Skin epidermis (tissue), 12 donors: ENCODE measurements around the gene UBXN2A.
A peak's percentile ranks its signal among the peaks of the same experiment; 100 is the strongest.
"Not testable (repeated sequence)": the region's sequence is repeated elsewhere in the genome, so short reads cannot be mapped to it uniquely, and the experiment has no call there.

Experiments used
- H3K27ac ChIP-seq, 21 experiments: fragments of 200-600 bp; sonication (generic) in 11 of 21; one replicate each; pipeline ENCODE4 v1.5.0; 2020; ENCODE audit warnings: mild to moderate bottlenecking in 3 of 21, inconsistent platforms in 2 of 21, moderate library complexity in 2 of 21
- H3K4me3 ChIP-seq, 7 experiments: fragments of 200-600 bp; sonication (generic) in 2 of 7; one replicate each; pipeline ENCODE4 v1.5.0; 2020; ENCODE audit warnings: inconsistent platforms in 2 of 7, mild to moderate bottlenecking in 2 of 7, moderate library complexity in 1 of 7

The UBXN2A gene

GRCh38 chr2:23934259-23934658, 6.0 kb upstream of the UBXN2A start:
- Histone ChIP-seq H3K4me3 (no peak overlapping the region), H3K27ac (no peak overlapping the region)

- peak overlapping the region; percentile 67 to 99 (median 91) for H3K4me3 ChIP-seq
- H3K27ac ChIP-seq, result peak overlapping the region; percentile 78 to 99 (median 89)
These were observed 706 bp downstream of the UBXN2A start for GRCh38 chr2:23940718-23941620.

GRCh38 chr2:23941644-23942043, 1.4 kb downstream of the UBXN2A start:
- Histone ChIP-seq H3K4me3 (peak overlapping the region in 4 of 7 experiments; percentile 67 to 92 (median 73)), H3K27ac (no peak overlapping the region)

GRCh38 chr2:23943666-23944065, 3.4 kb downstream of the UBXN2A start:
- no peak overlapping the region for H3K27ac ChIP-seq
- no peak overlapping the region for H3K4me3 ChIP-seq

GRCh38 chr2:23944527-23944926, 4.3 kb downstream of the UBXN2A start:
- Histone ChIP-seq H3K4me3 (no peak overlapping the region), H3K27ac (peak overlapping the region in 2 of 21 experiments; percentile 17 to 33)

GRCh38 chr2:23944976-23945375, 4.7 kb downstream of the UBXN2A start:
- H3K4me3 ChIP-seq, result no peak overlapping the region
- no peak overlapping the region for H3K27ac ChIP-seq

GRCh38 chr2:23947350-23947749, 7.1 kb downstream of the UBXN2A start:
- no peak overlapping the region for H3K4me3 ChIP-seq
- no peak overlapping the region for H3K27ac ChIP-seq

GRCh38 chr2:23952558-23952957, 12.3 kb downstream of the UBXN2A start:
- H3K27ac ChIP-seq, H3K4me3 ChIP-seq: not testable (repeated sequence)

GRCh38 chr2:23953625-23954024, 13.4 kb downstream of the UBXN2A start:
- H3K4me3 ChIP-seq, result no peak overlapping the region
- H3K27ac ChIP-seq, result no peak overlapping the region

- Histone ChIP-seq H3K4me3 (no peak overlapping the region), H3K27ac (no peak overlapping the region)
These were observed 14.2 kb downstream of the UBXN2A start for GRCh38 chr2:23954325-23955014.

- Histone ChIP-seq H3K4me3 (no peak overlapping the region), H3K27ac (no peak overlapping the region)
These were observed 27.6 kb downstream of the UBXN2A start for GRCh38 chr2:23967846-23968245.

GRCh38 chr2:23976883-23977282, 36.6 kb downstream of the UBXN2A start:
- Histone ChIP-seq H3K27ac (no peak overlapping the region), H3K4me3 (no peak overlapping the region)

- Histone ChIP-seq H3K27ac (no peak overlapping the region), H3K4me3 (no peak overlapping the region)
These were observed 48.1 kb downstream of the UBXN2A start for GRCh38 chr2:23988371-23988770.

GRCh38 chr2:23992931-23993330, 52.7 kb downstream of the UBXN2A start:
- no peak overlapping the region for H3K27ac ChIP-seq
- H3K4me3 ChIP-seq, result no peak overlapping the region

- Histone ChIP-seq H3K27ac (no peak overlapping the region), H3K4me3 (no peak overlapping the region)
These were observed 53.5 kb downstream of the UBXN2A start for GRCh38 chr2:23993736-23994269.

GRCh38 chr2:23994567-23994966, 54.3 kb downstream of the UBXN2A start:
- Histone ChIP-seq H3K4me3 (no peak overlapping the region), H3K27ac (no peak overlapping the region)

- H3K27ac ChIP-seq, result no peak overlapping the region
These were observed 67.4 kb downstream of the UBXN2A start for GRCh38 chr2:24007693-24008092.

GRCh38 chr2:24008672-24009366, 68.6 kb downstream of the UBXN2A start:
- Histone ChIP-seq H3K4me3 (no peak overlapping the region), H3K27ac (no peak overlapping the region)

More at GRCh38 chr2:24007693-24008092, 67.4 kb downstream of the UBXN2A start:
- no peak overlapping the region for H3K4me3 ChIP-seq

- Histone ChIP-seq H3K27ac (no peak overlapping the region), H3K4me3 (peak overlapping the region in 1 of 7 experiments; percentile 41)
These were observed 69.1 kb downstream of the UBXN2A start for GRCh38 chr2:24009367-24009679.
